HG03135 (cell line): ENCODE results near the gene NR4A1.

Experiments
- ATAC-seq: cut with Tn5 transposase; IDR thresholded peaks from one replicate; pipeline ENCODE4 v1.9.1; 2021; ENCODE audit warnings: mild to moderate bottlenecking, moderate library complexity; ENCODE audit not compliant: unreplicated experiment

Gene NR4A1

GRCh38 chr12:52050758-52051541 lies at the start of gene NR4A1:
Gene NR4A1, plus strand, starts transcription at chr12:52051442. Its CDS starts 2,887 bp downstream, at chr12:52054329.
- ATAC-seq = peak; percentile 78

GRCh38 chr12:52003016-52003550 lies 48.2 kb upstream of the NR4A1 start:
- ATAC-seq = no peak

- ATAC-seq = no peak
Measured at GRCh38 chr12:52003591-52003990, 47.7 kb upstream of the NR4A1 start.

GRCh38 chr12:52004042-52004648 lies 47.1 kb upstream of the NR4A1 start:
- no peak for ATAC-seq

GRCh38 chr12:52005218-52005902 lies 45.9 kb upstream of the NR4A1 start:
- ATAC-seq = no peak

GRCh38 chr12:52005903-52006703 lies 45.1 kb upstream of the NR4A1 start:
- ATAC-seq = no peak

- ATAC-seq = no peak
Measured at GRCh38 chr12:52006726-52007157, 44.5 kb upstream of the NR4A1 start, which contains the start of gene TAMALIN. Gene TAMALIN, plus strand, starts transcription at chr12:52006946. Its CDS starts 74 bp downstream, at chr12:52007020.

- ATAC-seq = no peak
Measured at GRCh38 chr12:52007158-52007921, 43.9 kb upstream of the NR4A1 start.

- no peak for ATAC-seq
Measured at GRCh38 chr12:52007982-52008510, 43.2 kb upstream of the NR4A1 start.

- ATAC-seq = no peak
Measured at GRCh38 chr12:52009081-52009751, 42.0 kb upstream of the NR4A1 start.

- no peak for ATAC-seq
Measured at GRCh38 chr12:52010152-52010622, 41.1 kb upstream of the NR4A1 start.

GRCh38 chr12:52010692-52011601 lies 40.3 kb upstream of the NR4A1 start:
- no peak for ATAC-seq

- no peak for ATAC-seq
Measured at GRCh38 chr12:52011602-52012214, 39.5 kb upstream of the NR4A1 start.

- ATAC-seq = no peak
Measured at GRCh38 chr12:52013626-52014310, 37.5 kb upstream of the NR4A1 start.

GRCh38 chr12:52014567-52015530 lies 36.4 kb upstream of the NR4A1 start:
- ATAC-seq = no peak
